ENCODE data around the gene GATAD2A. TPM values are rescaled to one million over a fixed set of nuclear protein-coding genes. Genes with fewer than 3 reads are reported as not detected.

Gene GATAD2A
- total and polyA plus RNA-seq, 2 of the 8 experiments (the other 6 are each of a cell fraction or from before 2014, with no cell fraction given): 38.4 to 205 TPM

DNA sequence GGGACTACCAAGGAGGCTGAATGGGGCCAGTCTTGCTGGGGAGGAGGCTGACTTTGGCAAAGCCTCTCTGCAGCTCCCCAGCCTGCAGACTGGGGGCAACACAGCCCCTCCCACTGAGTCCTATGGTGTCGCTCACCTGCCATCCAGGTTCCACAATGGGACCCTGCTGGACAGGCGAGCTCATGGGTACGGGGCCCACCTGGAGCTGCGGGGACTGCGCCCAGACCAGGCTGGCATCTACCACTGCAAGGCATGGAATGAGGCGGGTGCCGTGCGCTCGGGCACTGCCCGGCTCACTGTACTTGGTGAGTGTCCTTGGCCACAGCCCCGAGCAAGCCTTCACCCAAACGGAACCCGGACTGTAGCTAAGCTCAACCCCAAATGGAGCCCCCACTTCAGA, 137.6 kb downstream of the GATAD2A start:
- H2AK5ac ChIP-seq (ENCODE audit: low read depth, low read length): no peak overlapping the region
- FAIRE-seq (no peak), DNase-seq (ENCODE audit: low read depth in 1 of 2, low spot score in 2 of 2) (no peak)
- CTCF ChIA-PET (ENCODE audit: partially characterized antibody): interaction anchor here (0.6 to 15.7 kb wide), 5 partner anchors 9 to 94 kb away, joined by 3 to 223 read pairs (median 6); no protein-coding TSS in a partner anchor
- H3K27ac ChIP-seq (ENCODE audit: low read depth, low read length): no peak overlapping the region
- peaks cover 6 to 23% (median 20%) of the 10 kb centered on the region in 4 experiments for H3K27me3 ChIP-seq (replicated peaks in 1 of 4; ENCODE audit: control insufficient read depth in 3 of 4, extremely low read depth in 1 of 4, insufficient read depth in 3 of 4, low read length in 3 of 4)
- TF ChIP-seq CREB1 (IDR thresholded peaks at IDR 0.05): no peak
- no peak for TF ChIP-seq BCL11A (IDR thresholded peaks at IDR 0.05; ENCODE audit: low read depth in 2 of 2, low read length in 2 of 2)
- no peak for TF ChIP-seq CHD1 (IDR thresholded peaks at IDR 0.05; ENCODE audit: low read depth, low read length)
- TF ChIP-seq, protein P1, sequence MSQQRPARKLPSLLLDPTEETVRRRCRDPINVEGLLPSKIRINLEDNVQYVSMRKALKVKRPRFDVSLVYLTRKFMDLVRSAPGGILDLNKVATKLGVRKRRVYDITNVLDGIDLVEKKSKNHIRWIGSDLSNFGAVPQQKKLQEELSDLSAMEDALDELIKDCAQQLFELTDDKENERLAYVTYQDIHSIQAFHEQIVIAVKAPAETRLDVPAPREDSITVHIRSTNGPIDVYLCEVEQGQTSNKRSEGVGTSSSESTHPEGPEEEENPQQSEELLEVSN (IDR thresholded peaks at IDR 0.05): no peak
- TF ChIP-seq POLR2AphosphoS5 (IDR thresholded peaks at IDR 0.05; ENCODE audit: low read depth, low read length): no peak
- TF ChIP-seq RAD21 (IDR thresholded peaks at IDR 0.05 in 1 of 2, conservative IDR thresholded peaks at IDR 0.05 in 1 of 2; ENCODE audit: low read depth in 2 of 2, low read length in 2 of 2): no peak
- no peak for TF ChIP-seq KDM1A (IDR thresholded peaks at IDR 0.05; ENCODE audit: borderline replicate concordance, low read length)
- TF ChIP-seq TAF7 (optimal IDR thresholded peaks at IDR 0.05; ENCODE audit: borderline replicate concordance, low read depth, low read length): no peak
- TF ChIP-seq, protein P2, sequence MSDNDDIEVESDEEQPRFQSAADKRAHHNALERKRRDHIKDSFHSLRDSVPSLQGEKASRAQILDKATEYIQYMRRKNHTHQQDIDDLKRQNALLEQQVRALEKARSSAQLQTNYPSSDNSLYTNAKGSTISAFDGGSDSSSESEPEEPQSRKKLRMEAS (IDR thresholded peaks at IDR 0.05): no peak
- no peak for TF ChIP-seq JUN (IDR thresholded peaks at IDR 0.05; ENCODE audit: low read depth, low read length)
- no peak overlapping the region for H4K91ac ChIP-seq (replicated peaks; ENCODE audit: insufficient read length, low read length)
- 95% methylated on average over 13 of the region's 13 CpGs; no CpG with 5 or more reads in 1 of the 2 experiments for WGBS, 2 experiments (ENCODE audit: extremely low coverage in 1 of 2, insufficient coverage in 1 of 2, insufficient read length in 1 of 2, insufficient replicate concordance in 2 of 2, low coverage in 1 of 2, low lambda C conversion rate in 2 of 2, missing lambda C conversion rate in 1 of 2)
- no peak overlapping the region for H3K14ac ChIP-seq (ENCODE audit: insufficient read length)
- no peak overlapping the region for H3K56ac ChIP-seq (replicated peaks; ENCODE audit: insufficient read length, low read depth, low read length)
- no peaks in the 10 kb centered on the region for H3K36me3 ChIP-seq (ENCODE audit: control insufficient read depth in 2 of 4, insufficient read depth in 4 of 4, low read length in 3 of 4)
- no peak overlapping the region for H4K5ac ChIP-seq (ENCODE audit: insufficient read length, low read depth, low read length)
- no peak overlapping the region for H3K9ac ChIP-seq (replicated peaks in 1 of 4; ENCODE audit: extremely low read depth in 1 of 4, low read depth in 3 of 4, low read length in 3 of 4)
- no peak overlapping the region for H3K18ac ChIP-seq (ENCODE audit: extremely low read depth, low read length)
- H3K79me1 ChIP-seq (ENCODE audit: low read depth, low read length): no peaks in the 10 kb centered on the region
- H3K4me1 ChIP-seq (replicated peaks in 1 of 4; ENCODE audit: control insufficient read depth in 3 of 4, insufficient read depth in 4 of 4, low read length in 3 of 4): peaks cover 0 to 6% (median 3%) of the 10 kb centered on the region in 4 experiments; a peak in 3 of 7 replicates
- no peak overlapping the region for H2BK15ac ChIP-seq (ENCODE audit: low read length)
- H2BK5ac ChIP-seq (ENCODE audit: low read depth, low read length): no peak overlapping the region
- no peak overlapping the region for H4K8ac ChIP-seq (ENCODE audit: extremely low read depth, insufficient read depth, low read length)
- no peak overlapping the region for H2BK12ac ChIP-seq (ENCODE audit: low read depth, low read length)
- peaks cover 9% of the 10 kb centered on the region; the same call in 1 of the 2 replicates for H3K23me2 ChIP-seq (ENCODE audit: low read depth, low read length)
- POLR2A ChIA-PET (ENCODE audit: partially characterized antibody): interaction anchor here (1.0 to 1.8 kb wide), 5 partner anchors 8 to 101 kb away, joined by 3 to 4 read pairs (median 4); partner anchors contain the start of genes GMIP and NDUFA13
- peaks cover 0 to 4% of the 10 kb centered on the region in 2 experiments; a peak in 1 of 4 replicates for H3K9me3 ChIP-seq (ENCODE audit: insufficient read depth in 2 of 2, low read depth in 1 of 2, low read length in 1 of 2)
- no peak overlapping the region for H3K23ac ChIP-seq (ENCODE audit: insufficient read length)
- no peaks in the 10 kb centered on the region for H3K79me2 ChIP-seq (ENCODE audit: control insufficient read depth in 1 of 2, insufficient read depth in 2 of 2, low read length in 2 of 2)
- H2AFZ ChIP-seq (ENCODE audit: low read length): no peak overlapping the region
- H3K4ac ChIP-seq (replicated peaks; ENCODE audit: insufficient read length, low read depth, low read length): no peak overlapping the region
- H3K4me3 ChIP-seq (ENCODE audit: extremely low read depth in 1 of 4, insufficient read depth in 2 of 4, low read depth in 3 of 4, low read length in 4 of 4): no peak overlapping the region
- H4K20me1 ChIP-seq (replicated peaks in 1 of 2; ENCODE audit: control insufficient read depth in 1 of 2, insufficient read depth in 2 of 2, low read length in 2 of 2): peaks cover 0 to 3% of the 10 kb centered on the region in 2 experiments
- no peak overlapping the region for H3K4me2 ChIP-seq (ENCODE audit: insufficient read depth in 1 of 2, low read depth in 2 of 2, low read length in 2 of 2)
- H2BK20ac ChIP-seq (ENCODE audit: low read length): no peak overlapping the region
- H2BK120ac ChIP-seq (replicated peaks; ENCODE audit: low read depth, low read length): no peak overlapping the region

Data from H1 (cell line).